GM20000 (cell line): ENCODE measurements around the gene SNRNP35.

Experiments used
- DNase-seq: peaks from one replicate; pipeline ENCODE4 v3.0.0; 2012; ENCODE audit warnings: low spot score
- CTCF ChIP-seq: IDR thresholded peaks from 2 replicates; pipeline ENCODE4 v1.5.1; 2012; ENCODE audit warnings: mild to moderate bottlenecking, control low read depth; ENCODE audit errors: extremely low read depth, missing control alignments

The SNRNP35 gene

GRCh38 chr12:123433615-123434014 lies 24.3 kb upstream of the SNRNP35 start:
- no peak for DNase-seq
- TF ChIP-seq CTCF = no peak

GRCh38 chr12:123435636-123436016 lies 22.3 kb upstream of the SNRNP35 start:
- DNase-seq = no peak
- TF ChIP-seq CTCF = no peak

- peak; percentile 90 for DNase-seq
- TF ChIP-seq CTCF = no peak
Measured at GRCh38 chr12:123436017-123436964, 21.6 kb upstream of the SNRNP35 start, which contains the start of gene RILPL2. RILPL2 (minus strand) TSS chr12:123436684; CDS start chr12:123436420, 264 bp downstream.

GRCh38 chr12:123441523-123442164 lies 16.3 kb upstream of the SNRNP35 start:
- DNase-seq = peak; percentile 61

GRCh38 chr12:123442774-123443173 lies 15.2 kb upstream of the SNRNP35 start:
- TF ChIP-seq CTCF = no peak
- no peak for DNase-seq

More at GRCh38 chr12:123441523-123442164, 16.3 kb upstream of the SNRNP35 start:
- no peak for TF ChIP-seq CTCF

GRCh38 chr12:123444092-123445026 lies 13.6 kb upstream of the SNRNP35 start:
- no peak for DNase-seq

More at GRCh38 chr12:123444092-123445026, 13.6 kb upstream of the SNRNP35 start:
- no peak for TF ChIP-seq CTCF
